Breast epithelium (tissue), 3 donors: ENCODE results near the gene ZDHHC4.

Source experiments
- CTCF ChIP-seq, 3 donors: fragments of 450-650 bp; IDR thresholded peaks; one replicate each; pipeline ENCODE4 v1.5.1; 2016 to 2017; ENCODE audit warnings: antibody characterized with exemption in 3 of 3, mild to moderate bottlenecking in 3 of 3, moderate library complexity in 3 of 3
- POLR2A ChIP-seq: fragments of 450-650 bp; IDR thresholded peaks from one replicate; pipeline ENCODE4 v1.6.1; 2016; ENCODE audit warnings: antibody characterized with exemption, mild to moderate bottlenecking, moderate library complexity
- POLR2AphosphoS5 ChIP-seq, 3 donors: sonication (generic); formaldehyde crosslinking; IDR thresholded peaks; one replicate each; pipeline ENCODE4 v1.6.1; 2017; ENCODE audit warnings: antibody characterized with exemption in 3 of 3

GRCh38 chr7:6634021-6634420 is 56.8 kb downstream of the ZDHHC4 start:
- TF ChIP-seq POLR2A: no peak
- no peak for TF ChIP-seq CTCF (IDR thresholded peaks at IDR 0.05)
- TF ChIP-seq POLR2AphosphoS5 (IDR thresholded peaks at IDR 0.05): no peak
